ENCODE data around the gene RPGRIP1L.

GRCh38 chr16:53672461-53672860 is 31.2 kb downstream of the RPGRIP1L start:
- TF ChIP-seq CTCF (IDR thresholded peaks at IDR 0.05 in 4 of 5, conservative IDR thresholded peaks at IDR 0.05 in 1 of 5) (no peak), POLR2A (IDR thresholded peaks at IDR 0.05) (no peak)

Data from gastrocnemius medialis (tissue), 4 donors.